ENCODE data around the gene PRPS1. TPM values are rescaled to one million over a fixed set of nuclear protein-coding genes. Genes with fewer than 3 reads are reported as not detected.
"Not testable (repeated sequence)": the region's sequence is repeated elsewhere in the genome, so short reads cannot be mapped to it uniquely, and the experiment has no call there.

Gene PRPS1
- total RNA-seq = 74.9 and 89.8 TPM in 2 replicates

DNA sequence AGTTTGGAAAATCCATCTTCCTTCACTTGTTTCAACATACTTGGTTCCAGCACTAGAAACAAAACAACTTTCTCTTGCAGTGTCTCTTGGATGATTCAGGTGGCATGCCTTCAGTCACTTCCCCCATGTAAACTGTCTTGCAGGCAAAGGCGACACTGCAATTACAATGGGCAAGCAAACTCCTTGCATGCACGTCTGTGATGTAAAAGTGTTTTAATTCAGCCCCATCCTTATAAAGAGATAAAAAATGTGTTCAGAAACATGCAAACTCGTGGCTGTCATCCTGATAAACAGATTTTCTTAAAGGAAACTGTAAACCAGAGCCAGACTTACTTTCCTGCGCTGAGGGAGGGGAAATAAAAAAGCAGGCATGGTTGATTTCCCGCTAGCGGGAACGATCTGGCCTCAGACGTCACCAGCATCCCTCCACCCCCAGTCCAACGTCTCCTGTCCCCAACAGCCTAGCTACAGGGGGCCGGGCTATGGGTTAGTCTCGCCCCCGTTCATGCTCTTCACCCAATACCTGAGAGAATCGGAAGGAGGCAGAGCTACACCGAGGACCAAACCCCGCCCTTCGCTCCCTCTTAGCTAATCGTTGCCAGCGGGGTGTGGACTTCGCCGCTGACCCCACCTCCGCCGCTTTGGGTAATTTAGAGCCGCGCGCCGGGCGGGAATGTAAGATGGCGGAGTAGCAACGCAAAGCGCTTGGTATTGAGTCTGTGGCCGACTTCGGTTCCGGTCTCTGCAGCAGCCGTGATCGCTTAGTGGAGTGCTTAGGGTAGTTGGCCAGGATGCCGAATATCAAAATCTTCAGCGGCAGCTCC, at the start of gene PRPS1:
Gene PRPS1, plus strand, starts transcription at position 673 of the 824 bp plus-strand sequence. Its CDS starts 119 bp downstream, at position 792.
- peak; percentile 92 for DNase-seq (ENCODE audit: low read depth)

DNA sequence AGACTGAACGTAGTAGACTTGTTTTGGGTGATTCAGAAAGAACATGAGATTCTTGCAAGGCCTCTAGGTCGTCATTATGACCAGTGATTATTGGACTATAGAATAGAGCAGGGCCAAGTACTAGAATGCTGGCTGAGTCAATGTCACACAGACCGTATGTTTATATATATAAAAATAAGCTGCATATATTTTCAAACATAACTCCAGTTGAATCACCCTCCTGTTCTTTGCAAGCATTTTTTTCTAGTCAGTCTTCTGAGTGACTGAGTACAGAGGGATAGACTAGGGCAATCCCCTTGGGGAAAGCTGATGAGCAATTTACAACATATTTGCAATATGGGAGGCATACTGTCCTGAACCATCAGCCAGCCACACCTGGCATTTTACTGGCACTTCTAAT, 48.4 kb upstream of the PRPS1 start:
- no peak for DNase-seq (ENCODE audit: low read depth)

DNA sequence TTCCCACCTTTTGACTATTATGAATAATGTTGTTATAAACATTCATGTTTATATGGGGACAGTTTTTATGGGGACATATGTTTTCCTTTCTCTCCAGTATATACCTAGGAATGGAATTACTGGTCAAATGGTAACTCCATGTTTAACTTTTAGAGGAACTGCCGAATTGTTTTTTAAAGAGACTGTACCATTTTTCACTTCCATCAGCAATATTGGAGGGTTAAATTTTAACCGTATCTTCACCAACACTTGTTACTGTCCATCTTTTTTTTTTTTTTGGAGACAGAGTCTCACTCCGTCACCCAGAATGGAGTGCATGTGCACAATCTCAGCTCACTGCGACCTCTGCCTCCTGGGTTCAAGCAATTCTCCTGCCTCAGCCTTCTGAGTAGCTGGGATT, 46.4 kb upstream of the PRPS1 start:
- DNase-seq (ENCODE audit: low read depth) = no peak

DNA sequence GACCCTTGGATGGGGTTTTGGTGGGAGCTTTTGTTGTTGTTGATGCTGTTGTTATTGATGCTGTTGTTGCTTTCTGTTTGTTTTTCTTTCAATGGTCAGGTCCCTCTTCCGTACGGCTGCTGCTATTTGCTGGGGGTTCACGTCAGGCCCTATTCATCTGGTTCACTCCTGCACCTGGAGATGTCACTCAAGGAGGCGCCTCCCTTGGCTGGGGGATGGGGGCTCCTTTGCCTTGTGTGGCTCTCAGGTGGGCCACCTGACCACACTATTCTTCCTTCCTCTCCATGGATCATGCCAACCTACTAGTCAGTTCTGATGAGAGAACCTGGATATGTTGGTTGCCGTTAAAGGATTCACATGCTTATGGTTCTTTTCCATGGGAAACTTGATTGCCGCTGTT, 39.1 kb upstream of the PRPS1 start:
- no peak for DNase-seq (ENCODE audit: low read depth)

DNA sequence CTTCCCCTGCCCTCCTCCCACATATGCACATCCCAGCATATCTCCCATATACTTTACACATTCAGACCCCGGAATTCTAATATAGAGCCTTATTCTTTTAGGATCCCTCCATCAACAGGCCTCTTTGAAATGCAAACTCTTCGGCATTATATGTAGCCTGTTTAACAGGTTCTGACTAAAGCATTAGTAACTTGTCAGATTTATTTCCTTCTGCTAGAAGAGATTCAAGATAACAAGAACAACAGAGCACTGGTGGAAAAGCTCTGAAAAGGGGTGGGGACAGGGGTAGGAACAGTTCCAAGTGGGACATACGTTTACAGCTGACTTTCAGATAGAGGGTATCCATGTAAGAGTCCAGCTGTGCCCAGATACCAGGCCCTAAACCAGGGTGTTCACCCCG, 31.7 kb upstream of the PRPS1 start:
- DNase-seq (ENCODE audit: low read depth) = peak; percentile 21

DNA sequence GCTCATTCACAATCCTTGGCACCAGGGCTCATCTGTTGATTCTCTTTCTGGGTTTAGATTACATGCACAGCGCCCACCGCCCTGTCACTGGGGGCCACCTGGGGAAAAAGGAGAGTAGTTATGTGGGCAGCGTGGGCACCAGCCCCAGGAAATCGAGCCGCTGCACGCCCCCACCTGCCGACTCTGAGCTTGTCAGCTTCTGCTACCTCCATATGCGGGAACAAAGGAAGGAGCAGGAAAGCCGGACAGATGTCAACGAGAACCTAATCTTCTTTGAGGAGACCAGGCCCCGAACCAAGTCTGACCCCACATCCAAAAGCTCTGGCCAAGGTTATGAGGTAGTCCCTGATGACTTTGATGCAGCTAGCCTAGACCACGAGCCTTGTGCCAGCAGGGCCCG, 31.0 kb upstream of the PRPS1 start:
- DNase-seq (ENCODE audit: low read depth) = no peak

DNA sequence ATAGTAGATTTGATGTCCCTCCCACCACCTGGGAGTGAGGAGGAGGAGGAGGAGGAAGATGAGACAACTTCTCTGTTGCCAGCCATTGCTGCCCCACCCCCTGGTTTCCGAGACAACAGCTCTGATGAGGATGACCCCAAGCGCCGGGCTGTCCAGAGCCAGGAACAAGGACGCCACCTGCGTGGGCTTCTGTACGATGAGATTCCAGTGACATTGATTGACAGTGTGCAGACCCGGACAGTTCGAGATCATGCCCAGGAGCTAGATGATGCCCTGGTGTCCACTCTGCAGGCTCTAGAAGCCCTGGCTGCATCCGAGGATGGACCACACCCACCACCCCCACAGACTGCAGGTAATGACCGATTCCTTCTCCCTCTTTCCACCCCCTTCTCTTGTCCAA, 30.5 kb upstream of the PRPS1 start:
- no peak for DNase-seq (ENCODE audit: low read depth)

DNA sequence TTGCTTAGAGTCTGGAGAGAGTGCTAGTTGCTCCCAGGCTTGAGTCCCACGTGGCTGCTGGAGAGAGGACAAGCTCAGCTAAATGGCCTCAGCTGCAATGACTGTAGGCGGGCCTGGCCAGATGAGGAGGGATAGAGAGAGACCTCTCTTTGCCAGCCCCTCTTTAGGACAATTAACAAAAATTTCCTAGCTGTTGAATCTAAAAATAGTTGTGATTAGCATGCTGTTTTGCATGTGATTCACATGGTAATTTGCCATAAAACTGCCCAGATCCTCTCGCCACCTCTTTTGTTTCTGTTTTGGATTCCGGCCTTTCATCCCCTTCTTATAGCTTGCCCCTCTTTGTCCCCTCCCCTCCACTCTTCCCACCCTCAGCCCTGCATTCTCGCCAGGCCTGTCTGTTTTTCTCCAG, 28.9 kb upstream of the PRPS1 start:
- DNase-seq (ENCODE audit: low read depth) = no peak

DNA sequence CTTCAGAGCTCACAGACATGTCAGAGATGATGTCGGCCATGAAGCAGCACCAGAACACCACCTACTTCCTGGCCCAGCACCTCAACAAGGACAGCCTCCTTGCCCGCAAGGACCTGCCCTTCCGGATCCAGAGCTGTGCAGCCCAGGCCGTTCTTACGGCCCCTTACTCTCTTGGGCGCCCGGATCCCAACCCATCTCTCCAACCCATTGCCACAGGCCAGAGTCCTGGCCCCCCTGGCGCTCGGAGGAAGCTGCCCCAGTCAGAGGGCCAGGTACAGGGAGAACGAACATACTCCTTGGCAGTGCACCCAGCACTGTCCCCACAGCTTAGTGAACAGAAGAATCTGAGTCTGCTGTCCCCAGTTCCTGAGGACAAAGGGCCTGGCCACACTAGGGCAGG, 27.9 kb upstream of the PRPS1 start:
- DNase-seq (ENCODE audit: low read depth) = no peak

DNA sequence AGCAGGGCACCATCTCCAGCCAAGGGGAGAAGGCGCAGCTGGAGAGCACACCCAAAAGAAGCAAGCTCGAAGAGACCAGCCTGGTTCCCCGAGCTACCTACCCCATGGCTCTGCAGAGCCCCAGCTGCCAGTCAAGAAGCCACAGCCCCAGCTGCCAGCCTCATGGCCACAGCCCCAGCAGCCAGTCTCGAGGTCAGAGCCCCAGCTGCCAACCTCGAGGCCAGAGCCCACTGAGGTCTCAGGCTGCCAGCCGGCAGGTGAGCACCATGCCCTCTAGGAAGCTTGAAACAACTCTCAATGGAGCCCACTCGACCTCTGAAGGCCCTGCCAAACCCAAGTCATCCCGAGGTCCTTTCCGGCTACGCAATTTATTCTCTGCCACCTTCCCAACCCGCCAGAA, 27.0 kb upstream of the PRPS1 start:
- DNase-seq (ENCODE audit: low read depth) = no peak

DNA sequence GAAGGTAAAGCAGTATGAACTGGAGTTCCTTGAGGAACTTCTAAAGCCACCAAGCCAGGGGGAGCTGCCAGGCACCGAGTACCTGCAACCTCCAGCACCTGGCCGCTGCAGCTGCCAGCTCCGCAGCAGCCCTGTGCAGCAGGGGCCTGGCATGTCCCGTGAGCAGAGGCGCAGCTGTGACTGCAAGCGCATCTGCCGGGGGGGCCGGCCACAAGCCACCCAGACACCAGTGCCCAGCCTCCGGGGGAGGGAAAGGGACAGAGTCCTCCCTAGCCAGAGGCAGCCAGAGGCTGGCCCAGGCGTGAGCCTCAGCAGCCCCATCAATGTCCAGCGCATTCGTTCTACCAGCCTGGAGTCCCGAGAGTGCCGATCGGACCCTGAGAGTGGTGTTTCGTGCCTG, 26.6 kb upstream of the PRPS1 start:
- DNase-seq (ENCODE audit: low read depth) = no peak

DNA sequence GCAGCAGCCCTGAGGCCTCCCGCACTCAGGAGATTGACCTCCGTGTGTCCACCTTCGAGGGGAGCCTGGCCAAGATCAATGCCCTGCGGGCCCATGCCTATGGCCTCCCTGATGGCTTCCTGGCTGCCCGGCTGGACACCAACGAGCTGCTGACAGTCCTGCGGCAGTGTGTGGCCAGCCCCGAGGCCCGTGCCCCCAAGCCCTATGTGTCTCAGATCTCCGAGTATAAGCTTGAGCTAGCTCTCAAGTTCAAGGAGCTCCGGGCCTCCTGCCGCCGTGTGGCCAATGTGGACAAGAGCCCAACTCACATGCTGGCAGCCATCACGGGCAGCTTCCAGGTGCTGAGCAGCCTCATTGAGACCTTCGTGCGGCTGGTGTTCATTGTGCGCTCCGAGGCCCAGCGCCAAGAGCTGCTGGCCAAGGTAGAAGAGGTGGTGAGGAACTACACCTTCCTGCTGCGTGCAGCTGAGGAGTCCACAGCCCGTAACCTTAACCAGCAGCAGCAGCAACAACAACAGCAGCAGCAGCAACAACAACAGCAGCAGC, 25.5 kb upstream of the PRPS1 start:
- DNase-seq (ENCODE audit: low read depth) = no peak

DNA sequence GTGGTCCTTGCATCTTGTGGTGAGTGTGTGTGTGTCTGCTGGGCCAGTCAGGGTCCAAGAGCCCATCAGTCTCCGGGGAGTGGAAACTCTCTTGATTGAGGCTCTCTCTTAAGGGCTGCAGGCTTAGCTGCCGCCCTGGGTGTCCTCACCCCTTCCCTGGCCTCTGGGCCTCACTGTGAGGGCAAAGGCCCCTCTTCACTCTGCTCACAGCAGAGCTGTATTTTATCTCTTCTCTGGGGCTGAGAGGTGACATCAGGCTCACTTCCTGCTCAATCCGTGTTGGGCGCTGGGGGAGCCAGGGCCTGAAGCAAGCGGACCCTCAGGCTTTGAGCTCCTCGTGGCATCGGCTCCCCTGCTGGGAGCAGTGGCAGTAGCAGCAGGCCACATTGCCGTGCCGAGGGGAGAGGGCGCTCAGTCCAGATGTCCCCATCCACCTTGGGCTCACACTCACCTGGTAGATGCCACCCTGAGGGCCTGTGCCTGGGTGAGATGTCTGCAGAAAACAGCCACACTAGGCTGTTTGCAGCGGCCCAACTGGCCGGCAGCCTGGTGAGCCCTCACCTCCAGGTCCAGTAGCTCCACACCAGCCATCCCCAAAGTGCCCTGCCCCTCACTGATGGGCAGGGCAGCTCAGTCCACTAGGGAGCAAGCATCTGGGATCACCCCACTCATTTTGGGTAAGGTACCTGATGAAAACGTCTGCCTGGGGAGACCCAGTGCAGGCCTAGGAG, 24.7 kb upstream of the PRPS1 start:
- no peak for DNase-seq (ENCODE audit: low read depth)

DNA sequence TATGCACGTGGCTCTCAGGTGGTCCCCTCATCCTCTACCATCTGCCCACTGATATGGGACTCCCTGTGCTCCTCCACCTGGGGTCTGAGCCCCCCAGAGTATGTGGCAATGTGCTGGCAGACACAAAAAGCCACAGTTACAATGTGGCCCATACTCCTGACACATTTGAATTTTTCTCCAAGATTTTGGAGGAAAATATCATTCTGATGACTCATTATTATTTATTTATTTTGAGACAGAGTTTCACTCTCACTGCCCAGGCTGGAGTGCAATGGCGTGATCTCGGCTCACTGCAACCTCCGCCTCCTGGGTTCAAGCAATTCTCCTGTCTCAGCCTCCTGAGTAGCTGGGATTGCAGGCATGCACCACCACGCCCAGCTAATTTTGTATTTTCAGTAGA, 19.2 kb upstream of the PRPS1 start:
- not testable (repeated sequence) for DNase-seq (ENCODE audit: low read depth)

DNA sequence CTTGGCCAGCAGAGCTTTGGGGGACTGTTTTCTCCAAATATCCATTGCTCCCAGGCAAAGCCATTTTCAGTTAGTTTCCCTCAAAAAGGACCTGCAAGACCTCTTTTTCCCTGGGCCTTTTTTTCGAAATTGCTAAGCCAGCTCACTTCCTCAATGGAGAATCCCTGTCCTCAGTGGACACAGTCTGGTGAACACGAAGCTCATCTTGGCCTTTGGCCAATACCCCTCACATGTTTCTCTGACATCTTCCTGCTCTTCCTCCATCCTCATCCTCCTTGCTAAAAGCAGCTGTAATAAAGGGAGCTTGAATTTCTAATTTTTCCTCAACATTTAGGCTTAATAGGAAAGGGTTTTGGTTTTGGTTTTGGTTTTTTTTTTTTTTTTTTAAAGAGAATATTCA, 17.6 kb upstream of the PRPS1 start:
- DNase-seq (ENCODE audit: low read depth) = no peak

DNA sequence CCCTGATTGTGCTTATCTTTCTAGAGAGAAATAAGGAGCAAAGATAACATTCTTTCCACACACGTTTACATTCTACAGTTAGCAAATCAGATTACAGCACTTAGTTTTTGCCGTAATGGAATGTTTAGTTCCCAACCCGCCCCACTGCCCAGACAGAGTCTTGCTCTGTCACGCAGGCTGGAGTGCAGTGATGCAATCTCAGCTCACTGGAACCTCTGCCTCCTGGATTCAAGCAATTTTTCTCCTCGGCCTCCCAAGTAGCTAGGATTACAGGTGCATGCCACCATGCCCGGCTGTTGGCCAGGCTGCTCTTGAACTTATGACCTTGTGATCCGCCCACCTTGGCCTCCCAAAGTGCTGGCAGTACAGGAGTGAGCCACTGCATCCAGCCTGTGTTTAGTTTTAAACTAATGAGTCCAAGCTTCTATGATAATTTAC, 8.4 kb upstream of the PRPS1 start:
- DNase-seq (ENCODE audit: low read depth) = no peak

DNA sequence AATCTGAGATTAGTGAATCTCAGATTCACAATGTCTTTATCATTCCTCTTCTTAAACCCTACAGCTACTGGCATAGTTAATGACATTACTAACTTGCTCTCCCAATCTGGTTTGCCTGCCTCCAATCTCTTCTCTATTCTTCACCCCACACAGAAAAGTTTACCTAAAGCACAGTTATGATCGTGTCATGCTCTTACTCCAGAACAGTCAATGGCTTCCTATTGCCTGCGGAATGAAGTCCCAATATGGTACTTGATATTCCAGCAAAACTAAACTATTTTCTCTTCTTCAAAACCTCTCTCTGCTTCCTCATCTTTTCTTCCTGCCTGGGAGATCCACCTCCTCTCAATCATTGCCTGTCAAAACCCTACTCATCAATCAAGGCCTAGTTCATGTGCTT, 3.4 kb upstream of the PRPS1 start:
- no peak for DNase-seq (ENCODE audit: low read depth)

DNA sequence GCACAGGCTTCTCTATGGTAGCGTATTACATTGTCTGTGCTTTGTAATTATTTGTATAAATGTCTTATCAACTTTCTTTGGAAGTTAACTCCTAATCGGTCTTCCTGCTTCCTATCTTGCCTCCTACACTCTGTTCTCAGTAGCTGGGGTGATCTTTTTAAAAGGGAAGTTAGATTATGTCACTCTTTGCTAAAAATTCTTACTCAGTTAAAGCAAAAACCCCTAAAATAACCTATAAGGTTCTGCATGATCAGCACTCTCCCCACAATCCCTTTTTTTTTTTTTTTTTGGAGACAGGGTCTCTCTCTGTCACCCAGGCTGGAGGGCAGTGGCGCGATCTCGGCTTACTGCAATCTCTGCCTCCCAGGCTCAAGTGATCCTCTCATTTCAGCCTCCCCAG, 2.6 kb upstream of the PRPS1 start:
- DNase-seq (ENCODE audit: low read depth) = no peak

DNA sequence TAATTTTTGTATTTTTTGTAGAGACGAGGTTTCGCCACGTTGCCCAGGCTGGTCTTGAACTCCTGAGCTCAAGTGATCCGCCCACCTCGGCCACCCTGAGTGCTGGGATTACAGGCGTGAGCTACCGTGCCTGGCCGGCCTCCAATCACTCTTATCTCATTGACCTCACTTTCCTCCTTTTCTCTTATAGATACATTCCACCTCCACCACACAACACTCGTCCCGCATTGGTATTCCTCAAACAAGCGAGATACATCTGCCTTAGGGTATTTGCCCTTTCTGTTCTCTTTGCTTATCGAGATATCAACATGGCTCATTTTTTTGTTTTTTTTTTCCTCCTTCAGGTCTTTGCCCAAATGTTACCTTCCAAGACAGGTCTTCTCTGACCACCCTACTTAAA, 1.8 kb upstream of the PRPS1 start:
- no peak for DNase-seq (ENCODE audit: low read depth)

DNA sequence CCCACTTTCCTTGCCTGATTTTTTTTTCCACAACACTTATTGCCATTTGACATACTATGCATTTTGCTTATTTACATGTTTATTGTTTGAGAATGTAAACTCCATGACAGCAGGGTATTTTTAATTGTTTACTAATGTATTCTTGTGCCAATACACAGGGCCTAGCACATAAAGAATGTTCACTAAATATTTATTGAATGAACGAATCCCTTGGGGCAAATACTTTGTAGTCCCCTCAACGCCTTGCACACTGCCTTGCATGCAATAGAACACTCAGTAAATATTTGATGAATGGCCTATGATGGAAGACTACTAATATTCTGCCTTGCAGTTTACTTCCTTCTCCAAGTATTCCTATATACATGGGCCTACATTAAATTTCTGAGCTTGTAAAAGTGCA, 1.4 kb upstream of the PRPS1 start:
- DNase-seq (ENCODE audit: low read depth) = no peak

DNA sequence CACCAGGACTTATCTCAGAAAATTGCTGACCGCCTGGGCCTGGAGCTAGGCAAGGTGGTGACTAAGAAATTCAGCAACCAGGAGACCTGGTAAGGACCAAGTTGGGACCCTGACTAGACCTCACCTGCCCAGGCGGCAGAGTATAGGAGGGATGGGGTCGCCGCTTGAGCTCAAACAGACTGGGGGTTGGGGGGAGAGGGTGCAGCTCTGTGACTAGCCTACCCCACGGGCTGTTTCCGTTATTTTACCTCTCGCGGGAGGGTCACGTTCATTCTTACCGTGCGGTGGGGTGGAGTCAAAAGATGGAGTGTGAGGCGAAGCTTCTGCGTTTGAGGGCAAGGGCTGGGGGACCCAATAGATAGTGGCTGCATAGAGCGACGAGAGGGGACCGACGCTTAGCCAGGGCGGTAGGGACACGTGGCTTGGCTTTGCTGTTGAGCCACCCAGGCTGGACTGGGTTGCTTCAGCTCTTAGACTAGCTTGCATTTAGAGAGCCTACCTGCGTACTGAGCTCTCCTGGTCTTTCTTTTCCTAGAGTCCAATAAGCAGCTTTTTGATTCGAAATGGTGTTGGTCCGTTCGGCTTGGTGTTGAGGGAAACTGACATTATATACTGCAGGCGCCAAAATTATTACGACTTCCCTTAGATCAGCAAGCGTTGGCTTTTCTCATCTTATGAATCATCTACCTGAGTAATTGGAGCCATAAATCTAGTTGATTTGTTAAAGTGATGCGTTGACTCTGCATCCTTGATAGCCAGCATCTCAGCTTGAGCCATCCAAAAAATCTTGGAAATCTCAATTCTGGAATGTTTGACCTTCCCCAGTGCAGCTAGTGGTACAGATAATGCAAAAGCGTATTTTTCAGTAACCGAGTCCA, 591 bp downstream of the PRPS1 start:
- DNase-seq (ENCODE audit: low read depth) = peak; percentile 13

DNA sequence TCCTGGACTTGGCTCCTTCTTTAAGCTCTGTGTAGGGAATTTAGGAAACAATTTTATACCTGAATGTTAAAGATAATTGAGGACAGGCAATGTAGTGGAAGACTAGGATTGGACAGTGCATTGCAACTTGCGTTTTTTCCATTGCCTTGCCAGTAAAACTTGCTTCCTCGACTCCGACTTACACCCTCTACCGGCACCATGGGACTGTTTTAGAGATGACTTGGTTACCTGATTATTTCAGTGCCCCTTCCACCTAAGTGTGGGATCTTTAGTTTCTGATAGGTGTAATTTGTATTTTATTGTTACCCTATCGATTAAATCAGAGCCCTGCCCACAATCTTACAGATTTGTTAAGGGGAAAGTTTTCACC, 1.2 kb downstream of the PRPS1 start:
- peak; percentile 26 for DNase-seq (ENCODE audit: low read depth)
